HL-60 (cell line): ENCODE measurements around the gene ACVR1B.

Source experiments
- DNase-seq, 2 experiments: peaks; one replicate each; pipeline ENCODE4 v3.0.0-alpha.2; 2010 to 2020; ENCODE audit warnings: low read depth in 1 of 2, low spot score in 1 of 2
- H3K27ac ChIP-seq: fragments of 250-450 bp; sonication (Bioruptor Pico); replicated peaks from 2 replicates; pipeline ENCODE4 v1.5.1; 2020; ENCODE audit warnings: mild to moderate bottlenecking, moderate library complexity
- H3K27me3 ChIP-seq: fragments of 250-450 bp; sonication (Bioruptor Pico); 2 replicates; pipeline ENCODE4 v1.5.1; 2021; ENCODE audit warnings: mild to moderate bottlenecking, moderate library complexity; ENCODE audit not compliant: insufficient read depth, poor library complexity, severe bottlenecking
- H3K4me3 ChIP-seq: replicated peaks from 2 replicates; pipeline ENCODE4 v1.5.1; 2011; ENCODE audit warnings: mild to moderate bottlenecking, control low read depth, low read length; ENCODE audit not compliant: insufficient read depth
- GABPA ChIP-seq: IDR thresholded peaks from 2 replicates; pipeline ENCODE4 v1.6.1; 2012; ENCODE audit warnings: low read depth
- POLR2AphosphoS5 ChIP-seq: IDR thresholded peaks from 2 replicates; pipeline ENCODE4 v1.6.1; 2012; ENCODE audit warnings: low read depth
- SPI1 ChIP-seq: IDR thresholded peaks from 2 replicates; pipeline ENCODE4 v1.6.1; 2012; ENCODE audit warnings: low read depth, mild to moderate bottlenecking, borderline replicate concordance
- TF ChIP-seq, protein P1 (sequence below): IDR thresholded peaks from 2 replicates; pipeline ENCODE4 v1.6.1; 2012; ENCODE audit warnings: low read depth; ENCODE audit not compliant: insufficient replicate concordance
- TF ChIP-seq, protein P2 (sequence below): IDR thresholded peaks from one replicate; pipeline ENCODE4 v1.5.1; 2011; ENCODE audit warnings: low read length, control low read depth, inconsistent platforms; ENCODE audit not compliant: insufficient read depth

ACVR1B gene

GRCh38 chr12:52014567-52015530, 63.4 kb downstream of the ACVR1B start:
- TF ChIP-seq POLR2AphosphoS5: no peak
- TF ChIP-seq, protein P1, sequence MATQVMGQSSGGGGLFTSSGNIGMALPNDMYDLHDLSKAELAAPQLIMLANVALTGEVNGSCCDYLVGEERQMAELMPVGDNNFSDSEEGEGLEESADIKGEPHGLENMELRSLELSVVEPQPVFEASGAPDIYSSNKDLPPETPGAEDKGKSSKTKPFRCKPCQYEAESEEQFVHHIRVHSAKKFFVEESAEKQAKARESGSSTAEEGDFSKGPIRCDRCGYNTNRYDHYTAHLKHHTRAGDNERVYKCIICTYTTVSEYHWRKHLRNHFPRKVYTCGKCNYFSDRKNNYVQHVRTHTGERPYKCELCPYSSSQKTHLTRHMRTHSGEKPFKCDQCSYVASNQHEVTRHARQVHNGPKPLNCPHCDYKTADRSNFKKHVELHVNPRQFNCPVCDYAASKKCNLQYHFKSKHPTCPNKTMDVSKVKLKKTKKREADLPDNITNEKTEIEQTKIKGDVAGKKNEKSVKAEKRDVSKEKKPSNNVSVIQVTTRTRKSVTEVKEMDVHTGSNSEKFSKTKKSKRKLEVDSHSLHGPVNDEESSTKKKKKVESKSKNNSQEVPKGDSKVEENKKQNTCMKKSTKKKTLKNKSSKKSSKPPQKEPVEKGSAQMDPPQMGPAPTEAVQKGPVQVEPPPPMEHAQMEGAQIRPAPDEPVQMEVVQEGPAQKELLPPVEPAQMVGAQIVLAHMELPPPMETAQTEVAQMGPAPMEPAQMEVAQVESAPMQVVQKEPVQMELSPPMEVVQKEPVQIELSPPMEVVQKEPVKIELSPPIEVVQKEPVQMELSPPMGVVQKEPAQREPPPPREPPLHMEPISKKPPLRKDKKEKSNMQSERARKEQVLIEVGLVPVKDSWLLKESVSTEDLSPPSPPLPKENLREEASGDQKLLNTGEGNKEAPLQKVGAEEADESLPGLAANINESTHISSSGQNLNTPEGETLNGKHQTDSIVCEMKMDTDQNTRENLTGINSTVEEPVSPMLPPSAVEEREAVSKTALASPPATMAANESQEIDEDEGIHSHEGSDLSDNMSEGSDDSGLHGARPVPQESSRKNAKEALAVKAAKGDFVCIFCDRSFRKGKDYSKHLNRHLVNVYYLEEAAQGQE: no peak
- TF ChIP-seq SPI1: no peak
- TF ChIP-seq, protein P2, sequence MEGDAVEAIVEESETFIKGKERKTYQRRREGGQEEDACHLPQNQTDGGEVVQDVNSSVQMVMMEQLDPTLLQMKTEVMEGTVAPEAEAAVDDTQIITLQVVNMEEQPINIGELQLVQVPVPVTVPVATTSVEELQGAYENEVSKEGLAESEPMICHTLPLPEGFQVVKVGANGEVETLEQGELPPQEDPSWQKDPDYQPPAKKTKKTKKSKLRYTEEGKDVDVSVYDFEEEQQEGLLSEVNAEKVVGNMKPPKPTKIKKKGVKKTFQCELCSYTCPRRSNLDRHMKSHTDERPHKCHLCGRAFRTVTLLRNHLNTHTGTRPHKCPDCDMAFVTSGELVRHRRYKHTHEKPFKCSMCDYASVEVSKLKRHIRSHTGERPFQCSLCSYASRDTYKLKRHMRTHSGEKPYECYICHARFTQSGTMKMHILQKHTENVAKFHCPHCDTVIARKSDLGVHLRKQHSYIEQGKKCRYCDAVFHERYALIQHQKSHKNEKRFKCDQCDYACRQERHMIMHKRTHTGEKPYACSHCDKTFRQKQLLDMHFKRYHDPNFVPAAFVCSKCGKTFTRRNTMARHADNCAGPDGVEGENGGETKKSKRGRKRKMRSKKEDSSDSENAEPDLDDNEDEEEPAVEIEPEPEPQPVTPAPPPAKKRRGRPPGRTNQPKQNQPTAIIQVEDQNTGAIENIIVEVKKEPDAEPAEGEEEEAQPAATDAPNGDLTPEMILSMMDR: no peak
- TF ChIP-seq GABPA: no peak
- no peak overlapping the region for H3K4me3 ChIP-seq
- H3K27ac ChIP-seq: no peak overlapping the region
- H3K27me3 ChIP-seq: no peaks in the 10 kb centered on the region
- DNase-seq: no peak

DNA sequence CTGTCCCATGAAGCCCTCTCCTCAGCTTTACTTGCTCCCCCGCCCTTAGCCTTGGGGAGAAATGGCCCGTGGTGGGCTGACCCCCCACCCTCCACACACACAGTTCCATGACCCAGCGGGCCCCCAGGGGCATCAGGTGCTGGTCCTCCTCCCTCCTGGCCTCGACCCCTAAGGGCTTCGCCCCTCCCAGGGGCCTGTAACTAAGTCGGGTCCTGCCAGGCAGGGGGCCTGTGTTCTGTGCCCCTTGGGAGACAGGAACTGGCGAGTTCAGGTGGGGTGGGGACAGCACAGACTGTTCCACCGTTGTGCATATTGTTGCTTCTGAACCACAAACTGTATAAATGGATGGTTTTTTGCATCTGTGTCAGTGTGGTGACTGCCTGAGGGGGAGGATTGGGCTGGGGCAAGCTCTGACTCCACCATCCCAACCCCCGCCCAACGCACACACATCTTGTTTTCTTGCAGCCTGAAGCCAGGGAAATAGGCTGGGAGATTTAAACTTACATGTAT, 64.1 kb downstream of the ACVR1B start:
- H3K4me3 ChIP-seq: no peak overlapping the region
- no peak for TF ChIP-seq POLR2AphosphoS5
- no peak for TF ChIP-seq GABPA
- TF ChIP-seq, protein P2: no peak
- TF ChIP-seq SPI1: no peak
- TF ChIP-seq, protein P1: no peak
- no peaks in the 10 kb centered on the region for H3K27me3 ChIP-seq
- no peak overlapping the region for H3K27ac ChIP-seq
- DNase-seq: no peak

DNA sequence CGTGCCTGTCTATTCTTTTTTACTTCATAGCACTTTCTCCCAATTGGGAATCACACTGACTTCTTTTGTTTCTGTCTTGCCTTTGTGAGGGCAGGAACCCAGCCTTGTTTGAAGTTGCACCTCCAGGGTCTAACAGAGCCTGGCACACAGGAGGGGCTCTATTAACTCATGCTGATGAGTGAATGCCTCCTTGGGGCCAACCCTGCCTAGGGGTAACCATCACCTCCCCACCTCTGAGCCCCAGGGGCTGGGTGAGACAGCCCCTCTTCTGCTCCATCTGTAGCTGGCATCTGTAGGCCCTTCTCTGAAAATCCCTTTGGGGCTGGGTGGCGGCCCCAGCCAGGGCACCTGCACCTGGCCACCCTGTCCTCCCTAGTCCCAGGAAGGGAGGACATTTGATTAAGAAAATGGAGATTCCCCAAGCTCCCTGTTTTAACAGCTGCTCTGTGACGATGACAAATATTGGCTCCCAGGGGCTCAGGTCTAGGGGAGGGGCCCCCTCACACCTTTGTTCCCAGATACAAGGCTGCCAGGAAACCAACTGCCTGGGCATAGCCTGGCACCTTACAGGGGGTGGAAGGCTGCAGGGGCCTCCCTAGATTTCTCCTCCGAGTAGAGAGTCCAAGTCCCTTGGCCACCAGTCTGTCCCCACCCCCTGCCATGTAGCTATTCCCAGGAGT, 67.1 kb downstream of the ACVR1B start:
- TF ChIP-seq, protein P1: no peak
- TF ChIP-seq POLR2AphosphoS5 (no peak), GABPA (no peak), SPI1 (no peak)
- TF ChIP-seq, protein P2: no peak
- Histone ChIP-seq H3K27ac (no peak overlapping the region), H3K27me3 (no peaks in the 10 kb centered on the region), H3K4me3 (no peak overlapping the region)
- DNase-seq: no peak
